ENCODE results near the gene RAPGEF1. TPM values are rescaled to one million over a fixed set of nuclear protein-coding genes. Genes with fewer than 3 reads are reported as not detected.
A peak's percentile ranks its signal among the peaks of the same experiment; 100 is the strongest.
"Not testable (repeated sequence)": the region's sequence is repeated elsewhere in the genome, so short reads cannot be mapped to it uniquely, and the experiment has no call there.

Gene RAPGEF1
- total RNA-seq, 1 experiment from 2014 or later: 11.5 TPM

DNA sequence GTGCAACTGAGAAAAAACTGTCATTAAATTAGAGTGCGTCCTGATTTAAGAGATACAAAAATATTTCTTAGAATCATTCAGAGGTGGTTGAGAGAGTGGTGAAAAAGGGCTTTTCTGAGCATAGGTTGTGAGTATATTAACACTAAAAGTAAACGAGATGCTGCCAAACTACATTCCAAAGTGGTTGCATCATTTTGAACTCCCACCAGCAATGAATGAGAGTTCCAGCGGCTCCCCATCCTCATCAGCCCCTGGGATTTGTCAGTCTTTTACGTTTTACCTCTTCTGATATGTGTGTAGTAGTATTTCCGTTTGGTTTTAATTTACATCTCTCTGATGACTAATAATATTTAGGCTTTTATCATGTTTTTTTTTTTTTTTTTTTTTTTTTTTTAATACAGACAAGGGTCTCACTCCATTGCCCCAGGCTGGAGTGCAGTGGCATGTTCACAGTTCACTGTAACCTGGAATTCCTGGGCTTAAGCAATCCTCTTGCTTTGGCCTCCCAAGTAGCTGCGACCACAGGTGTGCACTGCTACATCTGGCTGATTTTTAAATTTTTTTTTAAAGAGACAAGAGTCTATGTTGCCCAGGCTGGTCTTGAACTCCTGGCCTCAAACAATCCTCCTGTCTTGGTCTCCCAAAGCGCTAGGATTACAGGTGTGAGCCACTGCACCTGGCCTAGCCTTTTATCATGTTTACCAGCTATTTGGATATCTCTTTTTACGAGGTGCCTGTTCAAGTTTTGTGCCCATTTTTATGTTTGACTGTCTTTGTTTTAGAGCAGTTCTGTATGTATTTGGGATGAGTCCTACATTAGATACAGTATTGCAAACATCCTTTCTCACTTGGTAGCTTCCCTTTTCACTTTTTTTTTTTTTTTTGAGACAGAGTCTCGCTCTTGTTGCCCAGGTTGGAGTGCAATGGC, 177.6 kb downstream of the RAPGEF1 start:
- peak; percentile 44 for DNase-seq (ENCODE audit: low read depth)

DNA sequence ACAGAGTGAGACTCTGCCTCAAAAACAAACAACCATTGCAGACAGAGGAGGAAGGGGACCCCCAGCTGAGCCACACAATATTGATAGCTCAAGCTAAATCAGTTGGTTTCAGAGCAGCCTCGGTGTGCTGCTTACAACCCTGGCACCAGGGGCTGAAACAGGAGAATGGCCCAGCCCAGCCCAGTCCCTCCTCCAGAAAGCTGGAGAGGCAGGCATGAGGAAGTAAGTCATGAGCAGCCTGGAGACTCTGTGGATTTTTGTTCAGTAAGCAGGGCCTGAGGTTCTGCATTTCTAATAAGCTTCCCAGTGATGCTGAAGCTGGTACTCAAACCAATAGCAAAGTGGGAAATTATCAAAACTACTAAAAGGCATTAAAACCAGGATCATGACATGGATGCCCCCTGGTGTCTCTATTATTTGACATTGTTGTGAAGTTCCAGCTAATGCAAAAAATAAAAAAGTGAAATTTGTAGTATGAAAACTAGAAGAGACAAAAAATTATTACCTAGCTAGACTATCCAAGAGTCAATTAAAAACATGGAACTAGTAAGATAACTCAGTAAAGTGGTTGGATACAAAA, 180.4 kb downstream of the RAPGEF1 start:
- DNase-seq (ENCODE audit: low read depth): peak; percentile 10

DNA sequence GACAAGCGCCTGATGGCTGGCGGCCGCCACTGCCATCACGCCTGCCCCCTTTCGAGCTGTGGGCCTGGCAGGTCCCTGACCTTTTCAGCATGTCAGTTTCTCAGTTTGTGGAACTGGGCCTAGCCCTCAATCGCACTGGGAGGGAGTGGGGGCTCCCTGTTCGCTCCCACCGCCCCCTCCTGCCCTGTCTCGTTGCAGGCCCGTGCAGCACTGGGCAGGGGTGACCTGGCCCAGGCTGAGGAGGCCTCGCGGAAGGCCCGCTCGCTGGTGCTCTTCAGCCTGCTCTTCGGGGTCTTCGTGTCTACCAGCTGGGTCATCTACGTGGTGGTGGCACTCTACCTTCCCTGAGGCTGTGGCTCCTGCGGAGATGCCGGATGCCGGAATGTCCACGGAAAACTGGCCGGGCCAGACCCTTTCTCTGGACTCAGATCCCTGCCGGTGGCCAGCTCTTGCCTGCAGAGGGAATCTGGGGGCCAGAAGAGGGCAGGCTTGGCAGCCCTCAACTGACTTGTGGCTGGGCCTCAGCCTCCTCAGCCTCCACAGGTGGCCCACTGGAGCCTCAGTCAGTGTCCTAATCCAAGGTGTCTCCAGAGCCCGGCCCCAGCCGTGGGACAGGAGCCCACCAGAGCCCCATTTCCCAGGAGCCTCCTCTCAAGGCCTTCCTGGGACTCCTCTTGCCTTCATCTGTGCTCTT, 181.9 kb downstream of the RAPGEF1 start:
- no peak for DNase-seq (ENCODE audit: low read depth)

DNA sequence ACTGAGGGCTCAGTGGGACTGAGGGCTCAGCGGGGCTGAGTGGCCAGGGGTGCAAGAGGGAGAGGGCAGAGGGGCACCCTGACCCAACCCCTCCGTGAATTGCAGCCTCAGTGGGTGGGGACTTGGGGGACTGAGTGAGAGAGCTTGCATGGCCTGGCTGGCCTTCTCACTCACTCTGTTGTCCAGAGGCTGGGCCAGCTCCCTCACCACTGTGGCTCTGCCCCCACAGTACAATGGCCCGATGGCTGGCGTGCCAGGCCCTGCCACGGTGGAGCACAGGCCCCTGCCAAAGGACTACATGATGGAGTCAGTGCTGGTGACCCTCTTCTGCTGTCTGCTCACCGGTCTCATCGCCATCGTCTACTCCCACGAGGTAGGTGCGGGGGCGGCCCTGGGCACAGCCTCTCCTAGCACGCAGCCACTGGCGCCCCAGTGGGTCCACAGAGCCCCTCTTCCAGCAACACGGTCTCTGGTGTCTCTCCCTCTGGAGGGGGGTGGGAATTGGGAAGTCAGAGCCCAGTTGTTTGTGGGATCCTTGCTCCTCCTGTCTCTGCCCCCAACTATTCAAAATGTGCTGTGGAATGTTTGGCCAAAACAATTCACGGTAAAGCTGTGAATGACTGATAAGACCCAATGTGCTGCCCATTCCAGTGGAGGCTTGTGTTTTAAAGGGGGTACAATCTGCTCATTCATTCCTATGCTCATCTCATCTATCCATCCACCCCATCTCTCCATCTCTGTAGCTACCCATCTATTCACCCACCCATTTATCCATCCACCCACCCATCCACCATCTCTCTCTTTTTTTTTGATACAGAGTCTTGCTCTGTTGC, 183.8 kb downstream of the RAPGEF1 start:
- no peak for DNase-seq (ENCODE audit: low read depth)

DNA sequence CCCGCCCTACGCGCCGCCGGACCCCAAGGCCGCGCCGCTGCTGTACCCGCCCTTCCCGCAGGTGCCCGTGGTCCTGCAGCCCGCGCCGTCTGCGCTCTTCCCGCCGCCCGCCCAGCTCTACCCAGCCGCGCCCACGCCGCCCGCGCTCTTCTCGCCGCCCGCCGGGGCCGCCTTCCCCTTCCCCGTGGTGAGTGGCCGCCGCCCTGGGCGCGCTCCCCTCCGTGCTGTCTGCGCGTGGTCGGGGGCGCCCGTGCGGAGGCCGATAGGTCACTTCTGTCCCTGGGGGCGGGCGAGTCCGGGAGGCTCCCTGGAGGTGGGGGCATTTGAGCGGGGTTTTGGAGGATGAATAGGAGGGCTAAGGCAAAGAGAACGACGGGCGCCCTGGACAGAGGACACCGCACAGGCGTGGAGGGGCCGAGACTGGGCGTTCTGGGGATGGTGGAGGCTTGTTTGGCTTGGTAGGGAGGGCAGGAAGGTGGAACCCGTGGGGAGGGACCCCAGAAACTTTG, 185.0 kb downstream of the RAPGEF1 start:
- DNase-seq (ENCODE audit: low read depth): no peak

DNA sequence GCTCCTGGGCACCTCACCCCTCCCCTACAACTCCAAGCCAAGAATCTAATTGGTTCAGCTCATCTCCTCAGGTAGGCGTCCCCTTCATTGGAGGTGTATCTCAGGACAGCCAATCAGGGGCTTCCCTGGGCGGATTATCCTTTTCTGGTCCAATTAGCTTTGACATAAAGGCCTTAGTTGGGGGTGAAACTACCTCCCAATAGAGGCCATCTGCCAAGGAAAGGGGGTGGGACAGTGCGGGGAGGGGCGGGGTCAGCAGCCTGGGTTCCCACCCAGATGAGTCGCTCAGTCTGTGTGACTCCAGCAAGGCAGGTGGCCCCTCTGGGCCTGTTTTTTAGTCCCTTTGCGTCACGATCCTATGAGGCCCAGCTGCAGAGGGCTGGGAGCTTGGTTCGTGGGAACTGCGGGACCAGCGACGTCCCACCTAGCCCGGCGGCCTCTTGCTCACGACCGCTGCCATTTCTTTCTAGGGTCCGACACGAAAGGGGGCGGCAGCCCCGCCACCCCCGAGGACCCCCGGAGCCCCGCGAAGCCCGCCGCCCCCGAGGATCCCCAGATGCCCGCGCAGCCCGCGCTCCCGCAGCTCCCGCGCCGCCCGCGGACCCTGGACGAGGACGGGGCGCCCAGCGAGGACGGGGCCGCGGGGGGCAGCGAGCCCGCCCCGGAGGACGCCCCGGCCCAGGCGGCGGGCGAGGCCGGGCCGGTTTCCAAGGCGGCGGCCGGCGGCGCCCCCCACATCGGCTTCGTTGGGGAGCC, 185.6 kb downstream of the RAPGEF1 start:
- no peak for DNase-seq (ENCODE audit: low read depth)

DNA sequence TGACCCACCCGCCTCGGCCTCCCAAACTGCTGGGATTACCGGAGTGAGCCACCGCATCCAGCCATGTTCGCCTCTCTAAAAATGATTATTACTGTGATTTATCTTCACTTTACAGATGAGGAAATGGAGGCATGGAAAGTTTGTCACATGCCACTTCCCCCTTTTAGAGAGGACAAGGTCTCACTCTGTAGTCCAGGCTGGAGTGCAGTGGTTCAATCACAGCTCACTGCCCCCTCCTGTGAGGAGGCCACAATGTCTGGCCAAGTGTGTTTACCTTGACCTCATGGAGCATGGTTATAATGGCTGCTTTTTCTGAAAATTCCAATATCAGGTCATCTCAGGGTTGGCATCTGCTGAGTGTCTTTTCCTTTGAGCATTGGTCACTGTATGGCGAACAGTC, 187.8 kb downstream of the RAPGEF1 start:
- no peak for DNase-seq (ENCODE audit: low read depth)

DNA sequence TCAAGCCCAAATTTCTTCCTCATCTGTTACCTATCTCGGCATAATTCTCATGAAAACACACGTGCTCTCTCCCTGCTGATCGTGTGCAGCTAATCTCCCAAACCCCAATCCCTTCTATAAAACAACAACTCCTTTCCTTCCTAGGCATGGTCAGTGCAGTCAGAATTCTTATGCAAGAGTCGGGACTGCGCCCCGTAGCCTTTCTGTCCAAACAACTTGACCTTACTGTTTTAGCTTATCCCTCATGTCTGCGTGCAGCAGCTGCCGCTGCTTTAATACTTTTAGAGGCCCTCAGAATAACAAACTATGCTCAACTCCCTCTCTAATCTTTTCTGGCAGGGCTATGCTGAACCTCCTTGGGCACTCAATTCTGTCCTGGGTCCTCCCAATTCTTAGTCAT, 189.4 kb downstream of the RAPGEF1 start:
- not testable (repeated sequence) for DNase-seq (ENCODE audit: low read depth)

DNA sequence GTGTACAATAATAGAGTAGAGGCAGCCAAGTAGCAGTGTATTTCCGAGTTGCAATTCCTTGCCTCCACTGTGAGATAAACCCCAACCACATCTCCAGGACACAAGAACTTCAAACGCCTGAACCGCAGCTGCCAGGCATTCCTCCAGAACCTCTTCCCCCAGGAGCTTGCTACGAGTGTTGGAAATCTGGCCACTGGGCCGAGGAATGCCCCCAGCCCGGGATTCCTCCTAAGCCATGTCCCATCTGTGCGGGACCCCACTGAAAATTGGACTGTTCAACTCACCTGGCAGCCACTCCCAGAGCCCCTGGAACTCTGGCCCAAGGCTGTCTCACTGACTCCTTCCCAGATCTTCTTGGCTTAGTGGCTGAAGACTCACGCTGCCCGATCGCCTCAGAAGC, 190.7 kb downstream of the RAPGEF1 start:
- not testable (repeated sequence) for DNase-seq (ENCODE audit: low read depth)

DNA sequence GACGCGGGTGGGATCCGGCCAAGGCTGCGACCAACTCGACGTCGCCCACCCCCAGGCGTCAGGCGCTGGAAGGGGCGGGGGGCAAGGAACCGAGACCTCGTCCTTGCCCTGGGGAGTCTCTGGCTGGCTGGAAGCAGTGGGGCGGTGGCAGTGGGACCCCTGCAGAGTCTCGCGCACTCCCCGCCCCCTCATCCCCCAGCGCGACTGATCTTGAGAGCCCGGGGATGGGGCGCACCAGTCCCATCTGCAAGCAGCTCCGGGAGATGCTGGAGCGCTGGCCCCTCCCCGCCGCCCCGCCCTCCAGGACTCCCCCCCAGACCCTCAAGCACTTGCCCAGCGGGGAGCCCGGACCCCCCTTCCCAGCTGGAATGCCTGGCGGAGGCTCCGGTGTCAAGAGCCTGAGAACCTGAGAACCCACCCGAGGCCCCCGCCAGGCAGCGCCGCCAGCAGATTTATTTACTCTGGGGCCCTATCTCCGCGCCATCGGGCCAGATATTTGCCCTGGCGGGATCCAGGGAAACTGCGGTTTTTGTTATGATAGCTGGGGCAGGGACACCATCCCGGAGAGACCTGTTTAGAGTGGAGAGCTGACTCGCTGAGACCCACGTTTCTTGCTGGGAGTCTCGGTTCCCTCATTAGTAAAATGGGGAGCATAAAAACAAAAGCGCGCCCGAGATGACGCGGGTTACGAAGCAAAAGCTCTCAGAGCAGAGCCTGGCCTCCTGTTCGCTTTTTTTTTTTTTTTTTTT, 193.4 kb downstream of the RAPGEF1 start:
- peak; percentile 8 for DNase-seq (ENCODE audit: low read depth)

DNA sequence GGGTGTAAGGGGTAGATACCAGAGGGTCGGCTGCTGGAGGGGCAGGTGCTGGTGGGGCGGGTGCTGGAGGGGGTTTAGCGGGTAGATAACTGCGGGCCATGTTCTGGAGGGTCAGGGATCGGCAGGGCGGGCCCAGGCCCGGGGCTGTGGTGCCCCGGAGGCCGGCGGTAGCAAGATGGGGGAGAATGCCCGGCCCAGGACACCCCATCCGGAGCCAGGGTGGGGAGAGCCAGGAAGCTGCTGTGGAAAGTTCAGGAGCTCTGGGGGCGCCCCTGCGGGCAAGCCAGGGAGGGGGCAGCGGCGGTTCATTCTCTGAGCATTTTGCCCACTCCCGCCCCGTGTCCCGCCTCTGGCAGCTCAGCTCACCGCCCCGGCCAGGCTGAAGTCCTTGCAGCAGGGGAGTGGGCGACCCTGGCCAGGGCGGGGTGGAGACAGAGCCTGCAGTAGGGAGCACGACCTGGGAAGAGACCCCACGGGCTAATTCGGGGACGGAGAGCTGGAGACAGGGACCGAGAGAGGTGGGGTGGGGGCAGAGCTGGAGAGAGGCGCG, 194.0 kb downstream of the RAPGEF1 start:
- DNase-seq (ENCODE audit: low read depth): no peak

DNA sequence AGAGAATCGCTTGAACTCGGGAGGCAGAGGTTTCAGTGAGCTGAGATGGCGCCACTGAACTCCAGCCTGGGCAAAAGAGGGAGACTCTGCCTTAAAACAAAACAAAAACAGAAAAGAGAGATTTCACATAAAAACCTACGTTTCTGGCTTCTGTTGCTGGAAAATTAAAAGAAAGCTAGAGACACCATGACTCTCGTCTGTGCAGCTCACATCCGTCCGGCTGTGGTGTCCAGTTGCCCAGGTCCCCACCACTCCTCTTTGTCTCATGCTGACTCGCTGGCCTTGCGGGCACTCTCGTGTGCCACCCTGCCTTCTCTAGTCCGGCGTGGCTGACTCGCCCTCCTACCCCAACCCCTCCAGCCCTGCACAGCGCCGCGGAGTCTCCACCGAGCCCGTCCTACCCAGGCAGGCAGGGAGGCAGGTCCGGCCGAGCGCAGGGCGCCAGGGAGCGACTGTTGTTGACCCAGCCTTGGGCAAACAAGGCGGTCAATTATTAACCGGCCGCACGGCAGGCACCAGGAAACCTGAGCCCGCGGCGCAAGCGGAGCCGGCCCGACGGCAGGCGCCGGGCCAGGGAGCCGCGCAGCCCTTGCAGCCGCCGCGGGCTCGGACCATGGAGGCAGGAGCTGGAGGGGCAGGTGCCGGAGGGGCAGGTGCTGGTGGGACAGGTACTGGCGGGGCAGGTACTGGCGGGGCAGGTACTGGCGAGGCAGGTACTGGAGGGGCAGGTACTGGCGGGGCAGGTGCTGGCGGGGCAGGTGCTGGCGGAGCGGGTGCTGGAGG, 194.7 kb downstream of the RAPGEF1 start, which contains the start of gene PRRT1B:
TSS of gene PRRT1B (plus strand) at position 521 of the 783 bp plus-strand sequence. CDS start at position 614, 93 bp downstream.
- DNase-seq (ENCODE audit: low read depth): no peak

DNA sequence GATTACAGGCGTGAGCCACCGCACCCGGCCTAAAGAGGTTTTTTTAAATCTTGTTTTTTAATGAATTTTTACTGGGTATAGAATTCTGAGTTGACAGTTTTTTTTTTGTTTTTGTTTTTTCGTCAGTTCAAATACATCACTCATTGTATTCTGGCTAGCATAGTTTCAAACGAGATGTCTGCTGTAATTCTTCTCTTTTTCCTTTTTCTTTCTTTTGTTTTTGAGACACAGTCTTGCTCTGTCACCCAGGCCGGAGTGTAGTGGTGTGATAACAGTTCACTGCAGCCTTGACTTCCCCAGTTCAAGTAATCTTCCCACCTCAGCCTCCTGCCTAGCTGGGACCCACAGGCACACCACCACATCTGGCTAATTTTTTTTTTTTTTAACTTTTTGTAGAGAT, 196.7 kb downstream of the RAPGEF1 start:
- no peak for DNase-seq (ENCODE audit: low read depth)

DNA sequence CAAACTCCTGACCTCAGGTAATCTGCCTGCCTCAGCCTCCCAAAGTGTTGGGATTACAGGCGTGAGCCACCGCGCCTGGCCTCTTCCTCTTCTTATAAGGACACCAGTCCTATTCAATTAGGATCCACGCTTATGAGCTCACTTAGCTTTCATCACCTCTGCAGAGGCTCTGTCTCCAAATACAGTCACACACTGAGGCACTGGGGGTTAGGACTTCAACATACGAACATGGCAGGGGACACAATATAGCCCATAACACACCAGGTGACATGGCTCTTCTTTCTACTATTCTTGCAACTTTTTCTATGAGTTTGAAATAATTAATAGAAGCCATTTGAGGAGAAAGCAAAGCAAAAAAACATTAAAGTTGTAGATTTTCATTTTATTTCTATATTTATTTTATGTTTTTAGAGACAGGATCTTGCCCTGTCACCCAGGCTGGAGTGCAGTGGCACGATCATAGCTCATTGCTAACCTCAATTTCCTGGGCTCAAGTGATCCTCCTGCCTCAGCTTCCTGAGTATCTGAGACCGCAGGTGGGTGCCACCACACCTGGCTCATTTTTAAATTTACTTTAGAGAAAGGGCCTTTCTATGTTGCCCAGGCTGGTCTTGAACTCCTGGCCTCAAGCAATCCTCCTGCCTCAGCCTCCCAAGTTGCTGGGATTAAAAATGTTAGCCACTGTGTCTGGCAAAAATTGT, 200.5 kb downstream of the RAPGEF1 start:
- no peak for DNase-seq (ENCODE audit: low read depth)

DNA sequence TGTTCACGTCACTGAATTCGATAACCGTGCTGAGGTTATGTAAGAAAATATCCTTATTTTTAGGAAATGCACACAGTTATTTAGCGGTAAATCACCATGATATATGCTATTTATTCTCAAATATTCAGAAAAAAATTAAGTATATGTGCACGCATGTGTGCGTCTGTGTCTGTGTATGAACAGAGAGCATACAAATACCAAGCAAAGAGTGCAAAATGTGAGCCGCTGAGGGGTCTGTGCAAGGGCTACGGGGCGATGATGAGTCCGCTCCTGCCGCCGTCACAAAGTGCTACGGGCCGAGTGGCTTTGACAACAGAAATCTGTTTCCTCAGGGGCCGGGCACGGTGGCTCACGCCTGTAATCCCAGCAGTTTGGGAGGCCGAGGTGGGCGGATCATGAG, 201.9 kb downstream of the RAPGEF1 start:
- no peak for DNase-seq (ENCODE audit: low read depth)

DNA sequence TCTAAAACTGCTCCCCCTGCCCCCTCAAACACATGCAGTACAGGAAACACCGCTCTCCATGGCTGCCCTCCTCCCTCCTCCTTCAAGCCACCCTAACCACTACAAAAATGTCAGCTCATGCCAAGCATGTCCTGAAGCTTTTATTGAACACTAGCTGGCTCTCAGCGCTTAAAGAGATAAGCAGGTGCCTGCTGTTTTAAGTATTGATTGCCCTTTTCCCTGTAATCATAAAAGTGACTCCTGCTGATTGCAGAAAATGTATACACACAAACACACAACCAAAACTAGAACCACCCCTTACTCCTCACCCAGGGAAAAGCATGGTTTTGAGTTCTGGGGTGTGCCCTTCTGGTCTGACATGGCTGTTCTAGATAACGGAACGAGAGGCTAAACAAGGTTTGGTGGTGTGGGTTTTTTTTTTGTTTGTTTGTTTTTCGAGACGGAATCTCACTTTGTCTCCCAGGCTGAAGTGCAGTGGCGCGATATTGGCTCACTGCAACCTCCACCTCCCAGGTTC, 205.1 kb downstream of the RAPGEF1 start:
- no peak for DNase-seq (ENCODE audit: low read depth)

DNA sequence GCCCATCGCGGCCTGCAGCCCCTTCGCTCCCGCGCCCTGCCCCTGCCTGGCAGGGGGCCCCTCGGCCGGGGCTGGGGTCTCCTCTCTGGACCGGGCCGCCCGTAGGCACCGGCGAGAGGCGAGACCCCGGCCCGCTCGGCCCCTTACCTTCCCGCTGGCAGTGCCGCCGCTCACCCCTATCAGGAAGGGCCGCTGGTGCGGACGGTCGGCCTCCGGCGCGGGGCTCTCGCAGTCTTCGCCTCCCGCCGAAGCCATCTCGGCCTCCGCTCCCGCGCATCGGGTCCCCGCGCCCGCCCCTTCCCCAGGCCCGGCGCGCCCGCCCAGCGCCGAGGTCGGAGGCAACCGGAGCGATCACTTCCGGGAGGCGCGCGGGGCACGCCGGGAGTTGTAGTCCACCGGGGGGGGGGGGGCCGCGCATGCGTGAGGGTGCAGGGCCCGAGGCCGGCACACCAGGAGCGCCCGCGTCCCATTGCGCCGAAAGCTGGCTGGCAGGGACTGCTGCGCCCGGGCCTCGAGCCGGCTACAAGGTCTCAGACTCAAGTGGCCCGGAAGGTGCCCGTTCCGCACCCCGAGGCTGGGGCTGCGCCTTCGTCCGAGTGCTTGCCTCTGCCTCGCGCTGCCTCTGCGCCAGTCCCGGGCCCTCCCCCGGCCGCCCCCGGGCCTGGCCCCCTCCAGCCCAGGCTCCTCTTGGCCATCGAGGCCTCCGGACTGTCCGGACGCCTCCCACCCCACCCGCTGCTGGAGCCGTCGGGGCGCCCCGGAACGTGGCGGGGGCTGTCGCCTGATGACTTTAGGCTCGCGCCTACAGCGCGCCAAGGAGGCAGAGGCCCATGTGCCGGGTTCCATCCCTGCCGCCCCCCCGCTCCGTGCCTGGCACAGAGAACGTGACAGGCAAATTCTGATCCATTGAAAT, 208.7 kb downstream of the RAPGEF1 start, which contains the start of gene UCK1:
TSS of gene UCK1 (minus strand) at position 344 of the 913 bp plus-strand sequence. CDS start at position 255, 89 bp downstream.
- DNase-seq (ENCODE audit: low read depth): peak; percentile 73
